Progenitor cell of endocrine pancreas (in vitro differentiated cells): ENCODE results near the gene ZNF546. TPM values are rescaled to one million over a fixed set of nuclear protein-coding genes. Genes with fewer than 3 reads are reported as not detected.

Experiments
- DNase-seq: peaks from one replicate; pipeline ENCODE4 v3.0.0; 2021; ENCODE audit warnings: low spot score; ENCODE audit not compliant: unreplicated experiment
- H3K27ac Mint-ChIP-seq: 2 replicates; pipeline ENCODE4 v1.8.0; 2021; ENCODE audit warnings: mild to moderate bottlenecking, moderate library complexity, mixed read lengths
- H3K27me3 Mint-ChIP-seq: 2 replicates; pipeline ENCODE4 v1.8.0; 2021; ENCODE audit warnings: mixed read lengths
- H3K36me3 Mint-ChIP-seq: 2 replicates; pipeline ENCODE4 v1.8.0; 2022; ENCODE audit warnings: mixed read lengths; ENCODE audit not compliant: insufficient read depth
- H3K4me1 Mint-ChIP-seq: 2 replicates; pipeline ENCODE4 v1.8.0; 2021; ENCODE audit warnings: low read depth, mixed read lengths
- H3K4me3 Mint-ChIP-seq: 2 replicates; pipeline ENCODE4 v1.8.0; 2021; ENCODE audit warnings: low read depth, mild to moderate bottlenecking, moderate library complexity, mixed read lengths
- H3K9me3 Mint-ChIP-seq: 2 replicates; pipeline ENCODE4 v1.8.0; 2021; ENCODE audit warnings: low read depth, mixed read lengths
- total RNA-seq: library from RNA; stranded (reverse); gene quantifications from 2 replicates; pipeline ENCODE4 v1.2.1, GENCODE V29; 2021
- TF ChIP-seq, protein P1 (sequence below): fragments of 200-600 bp; sonication (generic); IDR thresholded peaks from one replicate; pipeline ENCODE4 v1.5.0; 2021; ENCODE audit warnings: antibody characterized with exemption, mild to moderate bottlenecking; ENCODE audit not compliant: unreplicated experiment

Gene ZNF546
- total RNA-seq, 1 donor from 2014 or later: 5.9 TPM

- Mint-ChIP-seq H3K9me3 (peaks cover 3% of the 10 kb centered on the region), H3K4me3 (no peak overlapping the region), H3K27me3 (no peaks in the 10 kb centered on the region), H3K4me1 (peaks cover 17% of the 10 kb centered on the region), H3K27ac (no peak overlapping the region), H3K36me3 (peaks cover 8% of the 10 kb centered on the region)
- no peak for DNase-seq
- TF ChIP-seq, protein P1, sequence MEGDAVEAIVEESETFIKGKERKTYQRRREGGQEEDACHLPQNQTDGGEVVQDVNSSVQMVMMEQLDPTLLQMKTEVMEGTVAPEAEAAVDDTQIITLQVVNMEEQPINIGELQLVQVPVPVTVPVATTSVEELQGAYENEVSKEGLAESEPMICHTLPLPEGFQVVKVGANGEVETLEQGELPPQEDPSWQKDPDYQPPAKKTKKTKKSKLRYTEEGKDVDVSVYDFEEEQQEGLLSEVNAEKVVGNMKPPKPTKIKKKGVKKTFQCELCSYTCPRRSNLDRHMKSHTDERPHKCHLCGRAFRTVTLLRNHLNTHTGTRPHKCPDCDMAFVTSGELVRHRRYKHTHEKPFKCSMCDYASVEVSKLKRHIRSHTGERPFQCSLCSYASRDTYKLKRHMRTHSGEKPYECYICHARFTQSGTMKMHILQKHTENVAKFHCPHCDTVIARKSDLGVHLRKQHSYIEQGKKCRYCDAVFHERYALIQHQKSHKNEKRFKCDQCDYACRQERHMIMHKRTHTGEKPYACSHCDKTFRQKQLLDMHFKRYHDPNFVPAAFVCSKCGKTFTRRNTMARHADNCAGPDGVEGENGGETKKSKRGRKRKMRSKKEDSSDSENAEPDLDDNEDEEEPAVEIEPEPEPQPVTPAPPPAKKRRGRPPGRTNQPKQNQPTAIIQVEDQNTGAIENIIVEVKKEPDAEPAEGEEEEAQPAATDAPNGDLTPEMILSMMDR: no peak
Observed at GRCh38 chr19:39993605-39994004, 3.3 kb upstream of the ZNF546 start.

GRCh38 chr19:39994361-39994760, 2.5 kb upstream of the ZNF546 start:
- DNase-seq: no peak
- H3K4me3 Mint-ChIP-seq: peak overlapping the region; percentile 2
- no peak overlapping the region for H3K27ac Mint-ChIP-seq
- TF ChIP-seq, protein P1: no peak
- peaks cover 7% of the 10 kb centered on the region for H3K36me3 Mint-ChIP-seq
- no peaks in the 10 kb centered on the region for H3K27me3 Mint-ChIP-seq
- H3K4me1 Mint-ChIP-seq: peaks cover 17% of the 10 kb centered on the region
- H3K9me3 Mint-ChIP-seq: peaks cover 3% of the 10 kb centered on the region

- peaks cover 17% of the 10 kb centered on the region for H3K4me1 Mint-ChIP-seq
- TF ChIP-seq, protein P1: no peak
- peaks cover 5% of the 10 kb centered on the region for H3K36me3 Mint-ChIP-seq
- H3K9me3 Mint-ChIP-seq: peaks cover 3% of the 10 kb centered on the region
- no peak overlapping the region for H3K27ac Mint-ChIP-seq
- H3K4me3 Mint-ChIP-seq: peak overlapping the region; percentile 65
- no peak for DNase-seq
- H3K27me3 Mint-ChIP-seq: no peaks in the 10 kb centered on the region
Observed at GRCh38 chr19:39995794-39996193, 1.1 kb upstream of the ZNF546 start.

GRCh38 chr19:39996218-39996810, 546 bp upstream of the ZNF546 start:
- H3K9me3 Mint-ChIP-seq: peaks cover 3% of the 10 kb centered on the region
- no peaks in the 10 kb centered on the region for H3K27me3 Mint-ChIP-seq
- peak overlapping the region; percentile 93 for H3K27ac Mint-ChIP-seq
- peak overlapping the region; percentile 90 for H3K4me3 Mint-ChIP-seq
- TF ChIP-seq, protein P1: no peak
- peaks cover 5% of the 10 kb centered on the region for H3K36me3 Mint-ChIP-seq
- no peak for DNase-seq
- peaks cover 17% of the 10 kb centered on the region for H3K4me1 Mint-ChIP-seq

DNA sequence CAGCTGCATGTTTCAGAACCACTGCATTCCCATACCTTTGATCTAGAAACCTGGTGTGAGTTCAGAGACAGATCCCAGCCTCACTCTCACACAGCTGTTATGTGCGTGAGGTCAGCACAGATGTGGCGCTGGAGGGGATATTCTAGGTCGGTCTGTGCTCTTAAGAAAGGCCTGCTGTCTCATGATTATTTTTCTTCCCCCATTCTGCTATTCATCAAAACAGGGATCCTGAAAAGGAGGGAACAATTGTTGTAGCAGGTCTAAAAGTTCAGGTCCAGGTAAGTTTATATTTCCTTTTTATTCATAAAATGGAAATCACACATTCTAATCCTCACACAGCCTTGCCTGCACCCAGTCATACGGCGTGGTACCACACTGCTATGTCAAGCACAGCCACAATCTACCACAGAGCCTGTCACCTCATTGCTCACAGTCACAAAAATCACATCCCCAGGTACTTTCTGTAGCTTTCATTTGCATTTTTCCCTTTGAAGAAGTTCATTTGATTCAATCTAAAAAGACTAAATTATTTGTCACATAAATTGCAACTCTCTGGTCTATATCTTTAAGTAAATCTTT, 867 bp downstream of the ZNF546 start:
- Mint-ChIP-seq H3K27me3 (no peaks in the 10 kb centered on the region), H3K36me3 (peaks cover 5% of the 10 kb centered on the region), H3K27ac (peak overlapping the region; percentile 93), H3K4me3 (peak overlapping the region; percentile 90), H3K4me1 (peaks cover 17% of the 10 kb centered on the region), H3K9me3 (peaks cover 3% of the 10 kb centered on the region)
- TF ChIP-seq, protein P1: no peak
- DNase-seq: no peak
